ENCODE measurements around the gene RNF39. TPM values are rescaled to one million over a fixed set of nuclear protein-coding genes. Genes with fewer than 3 reads are reported as not detected.

Gene RNF39
- total RNA-seq, 1 donor from 2014 or later: not detected

- intact Hi-C loops (cut with micrococcal nuclease): no loop called here
Measured at GRCh38 chr6:30020626-30021025, 54.9 kb downstream of the RNF39 start.

Other genes with a start within 250 kb of the RNF39 start
- gene HLA-G, start 247.9 kb downstream of the RNF39 start, total RNA-seq: 2.7 and 3.2 TPM in 2 replicates
- 2,396 and 2,407 TPM in 2 replicates for gene HLA-A, start 133.2 kb downstream of the RNF39 start, total RNA-seq
- gene POLR1H, start 14.5 kb downstream of the RNF39 start, total RNA-seq: 63.0 and 68.2 TPM in 2 replicates
- gene PPP1R11, start 8.6 kb downstream of the RNF39 start, total RNA-seq: 67.2 and 72.3 TPM in 2 replicates
- gene TRIM31, start 37.3 kb upstream of the RNF39 start, total RNA-seq: not detected in 2 replicates
- not detected in 2 replicates for gene TRIM40, start 60.4 kb upstream of the RNF39 start, total RNA-seq
- 0.34 and 0.37 TPM in 2 replicates for gene TRIM10, start 85.4 kb upstream of the RNF39 start, total RNA-seq
- gene TRIM15, start 87.8 kb upstream of the RNF39 start, total RNA-seq: 0.76 and 0.78 TPM in 2 replicates
- 72.4 and 74.2 TPM in 2 replicates for gene TRIM26, start 137.6 kb upstream of the RNF39 start, total RNA-seq

All from T-helper 1 cell treated with Interleukin-12 subunit alpha and Interleukin-12 subunit beta and Interleukin-4 antibody, amounts not matched to agents 30 ng/mL and 1 ng/mL, for 36 hours (primary cell).